IPS DF 19.7 (cell line): ENCODE results near the gene ZNF652.
"Not testable (repeated sequence)": the region's sequence is repeated elsewhere in the genome, so short reads cannot be mapped to it uniquely, and the experiment has no call there.

ENCODE experiments used
- DNase-seq: peaks from one replicate; pipeline ENCODE4 v3.0.0-alpha.2; 2013; ENCODE audit warnings: low read depth, low spot score

Gene ZNF652

DNA sequence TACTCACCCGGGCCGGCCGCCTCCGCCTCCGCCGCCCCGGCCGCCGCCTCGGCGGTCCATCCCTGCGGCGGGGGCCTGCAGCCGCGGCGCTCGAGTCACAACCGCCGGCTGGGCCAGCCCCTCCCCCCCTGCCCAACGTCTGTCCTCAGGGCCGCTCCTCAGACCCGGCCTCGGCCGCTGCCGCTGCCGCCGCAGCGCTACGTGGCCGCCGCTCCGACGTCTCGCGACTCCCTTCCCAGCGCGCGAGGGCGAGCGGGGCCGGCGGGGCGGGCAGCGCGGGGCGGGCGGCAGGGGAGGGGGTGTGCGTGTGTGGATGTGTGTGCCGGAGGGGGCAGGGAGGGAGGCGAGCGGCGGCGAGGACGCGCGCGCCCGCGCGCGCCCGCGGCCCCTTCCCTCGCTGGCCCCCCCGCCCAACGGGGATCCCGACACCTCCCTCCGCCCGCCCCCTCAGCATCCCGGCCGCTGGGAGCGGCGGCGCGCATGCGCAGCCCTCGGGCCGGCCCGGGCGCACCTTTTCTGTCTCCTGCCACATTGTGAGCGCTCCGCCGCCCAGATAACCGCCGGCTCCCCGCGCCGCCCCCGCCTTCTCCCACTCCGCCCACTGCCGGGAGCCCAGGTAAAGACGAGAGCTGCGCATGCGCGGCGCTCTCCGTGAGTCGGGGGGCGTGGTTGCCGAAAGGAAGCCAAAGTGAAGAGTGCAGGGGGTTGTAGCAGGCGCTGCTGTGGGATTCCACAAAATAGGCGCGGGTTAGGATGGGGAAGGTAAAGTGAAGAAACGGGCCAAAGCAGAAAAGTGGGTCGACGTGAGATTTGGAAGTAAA is at the start of gene ZNF652:
TSS of gene ZNF652 (minus strand) at position 349 of the 821 bp plus-strand sequence. CDS start 44,525 bp downstream, outside the sequence.
- DNase-seq, result no peak

DNA sequence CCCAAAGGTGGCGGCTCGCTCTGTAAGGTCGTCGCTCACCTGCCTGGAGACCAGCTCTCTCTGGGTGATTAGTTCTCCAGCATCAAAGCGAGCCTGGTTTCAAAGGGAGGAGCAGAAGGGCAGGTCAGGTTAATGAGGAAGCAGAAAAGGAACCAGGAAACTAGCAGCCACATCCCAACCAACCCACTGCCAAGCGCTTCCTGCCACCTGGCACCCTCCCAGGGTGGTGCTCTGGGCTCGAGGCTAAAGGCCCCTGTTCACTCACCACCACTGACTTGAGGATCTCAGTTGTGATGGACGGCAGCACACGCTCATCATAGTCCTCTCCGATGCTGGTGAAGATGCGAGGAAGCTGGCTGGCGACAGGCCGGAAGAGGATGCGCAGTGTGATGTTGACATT is 47.0 kb upstream of the ZNF652 start:
- DNase-seq, result no peak

DNA sequence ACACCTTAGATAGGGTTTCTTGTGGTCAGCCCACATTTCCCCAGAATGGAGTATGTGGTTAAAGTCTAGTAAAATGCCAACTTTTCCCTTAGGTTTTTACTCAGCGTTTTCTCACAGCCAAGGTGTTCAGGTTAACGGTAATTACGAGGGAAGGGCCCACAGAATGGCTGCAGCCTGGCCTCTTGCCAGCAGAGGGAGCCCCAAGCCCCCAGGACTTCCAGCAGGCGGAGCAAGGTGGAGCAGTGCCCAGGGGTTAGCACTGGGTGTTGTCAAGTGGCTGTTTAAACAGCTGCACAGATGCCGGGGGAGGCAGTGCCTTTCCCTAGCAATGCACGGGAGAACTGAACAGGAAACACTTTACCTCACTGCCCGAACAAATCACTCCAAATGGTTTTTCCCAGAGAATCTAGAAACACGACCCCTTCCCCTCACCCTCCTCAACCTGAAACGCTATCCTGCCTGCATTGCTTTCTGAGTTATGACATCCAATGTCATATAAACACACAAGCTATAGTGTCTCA is 46.0 kb upstream of the ZNF652 start:
- DNase-seq, result peak; percentile 38

DNA sequence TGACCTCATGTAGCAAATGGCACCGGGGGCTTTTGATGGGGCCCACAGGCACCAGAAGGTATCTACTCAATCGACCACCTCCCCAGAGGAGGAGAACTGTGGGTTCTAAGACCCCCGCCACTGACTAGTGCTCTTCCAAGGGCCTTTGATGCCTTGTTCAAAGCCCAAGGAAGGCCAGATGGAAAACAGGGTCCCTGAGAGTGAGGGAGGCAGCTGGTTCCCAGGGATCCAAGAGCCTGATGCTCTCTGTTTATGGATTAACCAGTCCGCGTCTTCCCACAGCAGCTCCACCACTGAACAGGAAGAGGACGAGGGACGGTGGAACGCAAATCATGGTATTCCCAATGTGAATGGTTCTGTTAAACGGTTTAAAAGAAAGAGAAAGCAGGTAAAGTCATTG is 45.0 kb upstream of the ZNF652 start:
- DNase-seq, result no peak

DNA sequence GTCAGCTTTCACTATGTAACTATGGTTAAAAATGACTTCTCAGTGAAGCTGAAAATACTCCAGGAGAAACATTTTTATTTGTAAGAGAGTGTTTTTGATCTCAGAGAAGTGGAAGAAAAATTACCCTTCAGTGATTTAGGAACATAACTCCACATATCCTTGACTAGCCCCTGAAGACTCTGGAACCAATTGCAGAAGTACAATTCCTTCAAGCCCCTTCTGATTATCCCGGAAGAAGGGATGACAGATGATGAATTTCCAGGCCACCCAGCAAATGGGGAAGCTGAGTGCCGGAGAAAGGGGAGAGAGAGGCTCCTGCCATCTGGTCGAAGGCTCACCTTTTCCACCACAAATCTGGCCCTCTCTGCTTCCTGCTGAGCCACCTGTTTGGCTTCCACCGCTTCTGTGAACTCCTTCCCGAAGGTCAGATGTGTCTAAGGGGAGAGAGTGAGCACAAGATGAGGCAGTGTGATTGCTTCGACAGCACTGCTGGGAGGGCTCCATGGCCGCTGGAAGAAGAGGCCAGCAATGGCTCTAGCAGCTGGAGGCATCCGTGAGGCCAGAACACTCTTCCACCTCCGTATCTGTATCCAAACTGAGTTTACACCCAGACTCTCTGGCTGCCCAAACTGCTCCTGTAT is 44.5 kb upstream of the ZNF652 start:
- no peak for DNase-seq

DNA sequence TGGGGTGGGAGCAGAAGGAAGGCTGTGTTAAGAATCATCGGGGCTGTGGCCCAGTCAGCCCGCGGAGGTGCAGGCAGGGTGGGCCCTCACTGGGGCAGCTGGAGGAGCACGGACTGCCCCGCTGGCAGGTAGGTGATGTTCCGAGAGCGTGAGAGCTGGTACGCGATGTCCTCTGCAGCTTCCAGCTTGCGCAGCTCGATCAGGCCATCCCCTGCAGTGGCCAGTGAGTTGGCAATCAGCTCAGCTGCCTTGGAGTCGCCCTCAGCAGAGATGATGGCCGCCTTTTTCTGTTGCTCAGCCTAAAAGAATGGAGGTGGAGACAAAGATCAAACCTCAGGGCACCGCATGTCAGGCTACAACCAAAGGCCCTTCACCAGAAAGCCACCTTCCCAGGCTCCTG is 42.9 kb upstream of the ZNF652 start:
- no peak for DNase-seq

DNA sequence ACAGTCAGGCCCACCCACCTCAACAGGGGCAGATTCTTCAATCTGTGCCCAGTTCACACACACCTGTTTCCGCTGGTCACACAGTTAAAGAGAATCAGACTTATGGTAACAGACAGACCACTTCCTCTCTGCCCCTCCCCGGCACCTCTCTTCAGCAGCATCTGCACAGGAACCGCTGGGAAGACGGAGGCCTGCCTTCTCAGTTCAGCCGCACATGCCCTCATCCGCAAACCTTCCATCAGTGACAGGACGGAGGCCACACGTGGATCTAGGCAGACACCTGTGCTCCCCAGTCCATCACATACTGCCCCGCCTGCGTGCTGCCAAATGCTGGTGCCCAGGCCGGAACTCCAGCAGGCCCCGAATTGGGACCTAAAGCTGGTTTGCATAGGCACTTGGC is 42.3 kb upstream of the ZNF652 start:
- no peak for DNase-seq

DNA sequence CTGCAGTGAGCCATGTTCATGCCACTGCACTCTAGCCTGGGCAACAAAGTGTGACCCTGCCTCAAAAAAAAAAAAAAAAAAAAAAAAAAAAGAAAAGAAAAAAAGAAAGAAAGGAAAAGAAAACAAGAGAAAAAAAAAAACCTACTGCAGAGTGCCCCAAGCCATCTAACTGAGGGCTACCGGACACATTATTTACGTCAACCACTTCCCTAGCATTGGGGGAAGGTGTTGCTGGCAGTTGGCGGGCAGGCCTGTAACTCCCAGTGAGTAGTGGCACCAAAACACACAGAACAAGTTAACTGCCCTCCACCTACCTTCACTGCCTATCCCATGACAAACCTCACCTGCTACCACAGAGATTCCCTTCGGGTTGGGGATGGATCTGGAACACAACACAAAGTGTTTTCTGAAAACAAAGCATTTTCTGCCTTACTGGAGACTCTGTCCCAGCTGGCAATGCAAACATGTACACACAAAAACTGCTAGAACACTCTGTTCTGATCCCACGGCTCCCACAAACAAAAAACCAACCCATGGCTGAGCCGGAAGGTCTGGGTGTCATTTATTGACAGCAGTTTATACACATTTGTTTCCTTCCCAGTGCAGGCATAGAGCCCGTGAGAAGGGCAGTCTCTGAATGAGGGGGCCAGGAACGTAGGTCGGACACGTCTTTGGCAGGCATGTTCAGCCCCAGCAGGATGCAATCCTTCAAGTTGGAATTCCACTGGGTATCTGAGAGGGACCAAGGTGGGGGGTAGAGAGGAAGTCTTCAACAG is 41.7 kb upstream of the ZNF652 start:
- no peak for DNase-seq

DNA sequence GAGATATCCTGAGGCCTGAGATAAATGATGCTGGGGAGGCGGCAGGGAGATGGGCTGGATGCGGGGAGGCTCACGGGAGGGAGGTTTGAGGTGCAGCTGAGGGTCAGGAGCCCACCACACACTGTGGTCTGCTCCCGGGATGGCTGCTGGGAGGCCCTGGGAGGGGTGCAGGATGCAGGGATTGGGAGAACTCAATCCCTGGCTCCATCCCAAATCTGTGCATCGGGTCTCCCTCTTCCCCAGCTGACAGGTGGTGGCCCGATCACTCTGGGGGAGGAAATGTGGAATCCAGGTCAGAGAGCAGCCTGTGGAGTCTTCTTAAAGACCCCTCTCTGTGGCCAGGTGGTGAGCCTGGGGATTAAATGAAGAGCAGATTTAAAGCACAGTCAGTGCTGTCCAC is 40.7 kb upstream of the ZNF652 start:
- no peak for DNase-seq

DNA sequence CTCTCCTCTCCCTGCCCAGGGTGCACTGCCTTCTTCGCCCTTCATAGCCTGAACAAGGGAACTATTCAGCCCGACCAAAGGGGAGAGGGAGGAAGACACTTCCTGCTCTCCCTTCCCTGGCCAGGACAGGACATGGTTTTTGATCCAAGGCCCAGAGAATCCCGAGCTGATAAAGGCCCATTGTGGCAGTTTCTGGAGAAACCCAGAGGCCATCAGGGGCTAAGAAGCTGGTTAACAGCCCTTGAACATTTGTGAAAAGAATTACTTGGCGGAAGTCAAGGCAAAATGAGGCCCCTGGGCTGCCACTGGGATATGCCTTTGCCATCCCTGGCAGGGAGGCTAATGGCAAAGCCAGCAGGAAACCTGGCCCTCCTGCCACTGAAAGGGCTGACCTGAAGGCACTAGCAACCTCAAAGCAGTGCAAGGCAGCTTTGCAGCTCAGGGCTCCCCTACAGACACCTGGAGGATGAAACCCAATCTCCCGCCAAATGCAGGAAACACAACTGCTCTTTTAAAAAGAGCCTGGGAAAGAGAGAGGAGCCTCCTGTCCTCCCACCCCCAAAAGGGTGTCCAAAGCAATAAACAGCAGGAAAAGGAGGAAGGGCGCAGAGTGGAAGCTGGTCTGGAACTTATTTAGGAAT is 40.0 kb upstream of the ZNF652 start:
- DNase-seq, result no peak

DNA sequence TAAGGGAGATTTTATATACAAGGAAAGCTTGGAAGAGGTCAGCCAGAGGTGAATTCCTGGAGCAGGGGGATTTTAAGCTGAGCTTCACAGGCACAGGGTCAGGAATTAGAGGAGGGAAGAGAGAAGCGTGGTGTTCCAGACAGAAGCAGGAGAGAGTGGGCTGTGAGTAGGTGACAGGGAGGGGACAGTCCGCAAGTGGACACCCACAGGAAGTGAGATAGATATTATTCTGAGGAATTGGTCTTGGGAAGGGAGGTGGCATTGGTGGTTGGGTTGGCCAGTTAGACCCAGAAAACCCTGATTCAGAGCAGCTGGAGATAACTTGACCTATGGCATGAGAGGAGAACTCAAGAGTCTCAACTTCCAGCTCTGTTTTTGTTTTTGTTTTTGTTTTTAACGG is 37.9 kb upstream of the ZNF652 start:
- no peak for DNase-seq

DNA sequence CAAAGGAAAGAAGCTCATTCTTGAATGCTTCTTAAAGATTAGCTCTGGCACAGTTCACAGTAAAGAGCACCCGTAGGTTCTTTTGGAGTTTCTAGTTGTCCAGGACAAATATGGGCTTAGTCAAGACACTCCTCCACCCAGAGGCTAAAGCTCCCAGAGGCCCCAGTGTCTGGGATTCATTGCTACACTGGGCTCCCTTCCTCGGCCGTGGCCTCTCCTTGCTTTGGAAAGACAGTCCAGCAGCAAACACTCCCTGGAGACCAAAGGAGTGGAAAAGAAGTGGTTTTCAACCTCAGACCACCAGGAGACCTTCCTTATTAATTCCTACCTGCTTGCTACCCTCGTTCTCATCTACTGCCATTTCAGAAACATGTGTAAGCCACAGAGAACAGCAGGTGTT is 35.5 kb upstream of the ZNF652 start:
- no peak for DNase-seq

DNA sequence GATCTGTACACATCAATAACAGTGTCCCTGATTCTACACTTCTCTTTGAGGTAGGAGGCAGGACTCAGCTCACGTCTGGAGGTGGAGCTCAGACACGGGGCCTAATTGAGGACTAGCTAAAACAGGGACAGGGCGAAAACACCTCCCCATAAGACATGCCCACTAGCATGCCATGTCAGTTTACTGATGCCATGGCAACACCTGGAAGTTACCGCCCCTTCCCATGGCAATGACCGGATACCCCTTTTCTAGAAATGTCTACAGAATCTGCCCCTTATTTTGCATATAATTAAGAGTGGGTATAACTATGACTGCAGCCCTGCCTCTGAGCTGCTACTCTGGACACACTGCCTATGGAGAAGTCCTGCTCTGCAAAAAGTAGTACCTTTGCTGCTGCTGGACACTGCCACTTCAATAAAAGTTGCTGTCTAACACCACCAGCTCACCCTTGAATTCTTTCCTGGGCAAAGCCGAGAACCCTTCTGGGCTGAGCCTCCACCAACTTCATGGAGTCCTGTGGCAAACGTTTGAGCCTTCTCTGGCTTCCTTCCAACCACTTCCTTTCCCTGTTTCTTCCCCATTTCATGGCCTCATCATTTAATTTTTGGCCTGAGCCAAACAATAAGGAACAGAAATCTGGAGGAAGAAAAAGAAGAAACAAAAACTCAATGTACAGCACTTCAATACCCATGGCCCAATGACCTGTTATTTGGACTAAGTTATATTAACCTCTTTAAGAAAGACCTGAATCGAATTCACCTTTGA is 31.6 kb upstream of the ZNF652 start:
- DNase-seq, result no peak

DNA sequence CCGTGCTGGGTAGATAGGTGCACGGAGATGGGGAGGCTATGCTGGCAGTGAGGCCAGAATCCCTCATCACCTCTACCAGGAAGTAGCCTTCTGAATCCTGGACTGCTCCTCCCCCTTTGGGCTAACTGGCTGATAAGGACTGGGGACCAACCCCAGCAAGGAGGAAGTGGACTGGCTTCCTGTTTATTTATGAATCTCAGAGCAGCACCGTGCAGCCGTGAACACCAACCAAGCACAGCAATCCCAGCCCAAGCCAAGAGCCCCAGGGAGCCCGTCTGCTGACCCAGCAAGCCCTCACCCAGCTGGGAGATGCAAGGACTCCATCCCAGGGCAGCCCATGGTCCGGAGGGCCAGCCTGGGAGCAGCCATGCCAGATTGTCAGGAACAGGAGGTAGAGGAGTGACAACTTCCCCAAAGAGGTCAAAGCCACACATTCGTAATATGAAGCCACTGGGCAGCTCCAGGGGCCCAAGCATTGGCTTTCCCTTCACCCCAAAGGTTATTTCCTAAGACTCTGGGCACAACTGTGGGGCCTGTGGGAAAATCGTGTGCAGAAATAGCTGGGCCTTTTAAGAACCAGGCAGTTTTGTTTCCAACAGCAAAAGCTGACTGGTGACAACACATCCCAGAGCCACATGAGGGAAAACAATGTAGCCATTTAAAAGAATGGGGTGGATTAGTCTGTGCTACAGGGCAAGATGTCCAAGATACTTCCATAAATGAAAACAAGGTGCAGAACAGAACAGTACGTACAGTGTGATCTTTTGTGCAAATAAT is 28.7 kb upstream of the ZNF652 start:
- DNase-seq, result no peak

DNA sequence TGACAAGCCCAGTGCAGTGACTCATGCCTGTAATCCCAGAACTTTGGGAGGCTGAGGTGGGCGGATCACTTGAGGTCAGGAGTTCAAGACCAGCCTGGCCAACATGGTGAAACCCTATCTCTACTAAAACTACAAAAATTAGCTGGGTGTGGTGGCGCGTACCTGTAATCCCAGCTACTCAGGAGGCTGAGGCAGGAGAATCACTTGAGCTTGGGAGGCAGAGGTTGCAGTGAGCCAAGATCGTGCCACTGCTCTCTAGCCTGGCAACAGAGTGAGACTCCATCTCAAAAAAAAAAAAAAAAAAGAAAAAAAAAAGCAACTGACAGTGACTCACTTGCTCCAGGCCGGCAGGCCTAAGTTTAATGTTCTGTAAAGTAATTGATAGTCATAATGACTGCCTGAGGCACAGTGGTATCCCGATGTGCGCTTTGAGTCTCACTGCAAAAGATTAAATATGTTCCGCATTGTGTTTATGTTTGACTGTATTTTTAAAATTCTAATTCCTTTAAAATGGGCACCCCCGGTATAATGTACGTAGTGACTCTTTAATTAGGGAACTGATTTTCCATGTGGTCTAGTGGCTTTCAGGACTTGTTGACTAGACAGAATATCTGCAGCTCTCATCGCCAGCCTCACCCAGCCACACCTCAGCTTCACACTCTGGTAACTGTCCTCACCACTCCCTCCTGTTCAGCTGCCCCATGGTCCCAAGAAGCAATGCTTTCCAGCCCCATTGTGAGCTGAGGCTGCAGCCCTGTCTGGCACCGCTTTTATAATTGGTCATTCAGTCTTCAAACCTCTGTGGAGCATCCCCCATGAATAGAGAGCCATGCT is 27.7 kb upstream of the ZNF652 start:
- DNase-seq, result not testable (repeated sequence)

DNA sequence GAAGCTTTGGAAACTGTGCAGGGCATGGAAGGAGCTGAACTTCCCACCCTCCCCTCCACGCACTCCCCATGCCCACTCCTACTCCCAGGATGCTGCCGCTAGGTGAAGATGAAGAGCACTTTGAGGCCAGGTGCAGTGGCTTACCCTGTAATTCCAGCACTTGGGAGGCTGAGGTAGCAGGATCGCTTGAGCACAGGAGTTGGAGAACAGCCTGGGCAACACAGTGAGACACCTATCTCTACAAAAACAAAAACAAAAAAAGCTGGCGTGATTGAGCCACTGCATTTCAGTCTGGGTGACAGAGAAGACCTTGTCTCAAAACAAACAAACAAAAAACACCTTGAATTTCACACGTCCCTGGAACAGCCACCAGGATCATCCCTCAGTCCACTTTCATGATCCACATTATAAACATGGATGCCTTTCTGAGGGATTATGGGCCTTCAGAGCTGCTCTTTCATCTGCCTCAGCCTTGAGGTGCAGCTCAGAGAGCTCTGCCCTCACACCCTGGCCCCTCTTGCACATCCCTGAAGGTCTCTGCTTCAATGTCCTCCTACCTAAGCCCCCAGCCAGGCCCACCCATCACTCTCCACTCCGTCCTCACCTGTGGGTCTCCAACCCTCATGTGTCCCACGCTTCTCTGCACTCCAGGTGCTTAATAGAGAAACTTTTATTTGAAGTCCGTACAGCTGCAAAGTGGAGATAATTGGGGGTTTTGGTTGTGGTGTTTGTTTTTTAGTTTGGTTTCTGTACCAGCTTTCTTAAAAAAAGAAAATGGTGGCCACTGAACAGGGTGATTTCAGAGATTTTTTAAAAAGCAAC is 26.9 kb upstream of the ZNF652 start:
- no peak for DNase-seq

DNA sequence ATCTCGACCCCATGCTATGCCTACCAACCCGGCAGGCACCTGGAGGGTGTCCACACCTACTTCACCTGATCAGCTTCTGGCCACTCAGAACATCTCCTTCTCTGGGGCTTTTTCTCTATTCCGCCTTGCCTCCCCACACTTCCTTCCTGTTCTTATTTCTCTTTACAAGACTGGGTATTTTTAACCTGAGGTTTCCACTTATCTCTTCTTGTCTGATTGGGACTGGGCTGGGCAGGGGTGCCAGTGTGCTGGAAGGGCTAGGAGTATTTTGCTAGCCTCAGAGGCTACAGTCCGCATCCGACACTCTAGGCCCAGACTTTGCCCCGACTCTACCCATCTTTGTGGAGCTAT is 26.2 kb upstream of the ZNF652 start:
- no peak for DNase-seq

DNA sequence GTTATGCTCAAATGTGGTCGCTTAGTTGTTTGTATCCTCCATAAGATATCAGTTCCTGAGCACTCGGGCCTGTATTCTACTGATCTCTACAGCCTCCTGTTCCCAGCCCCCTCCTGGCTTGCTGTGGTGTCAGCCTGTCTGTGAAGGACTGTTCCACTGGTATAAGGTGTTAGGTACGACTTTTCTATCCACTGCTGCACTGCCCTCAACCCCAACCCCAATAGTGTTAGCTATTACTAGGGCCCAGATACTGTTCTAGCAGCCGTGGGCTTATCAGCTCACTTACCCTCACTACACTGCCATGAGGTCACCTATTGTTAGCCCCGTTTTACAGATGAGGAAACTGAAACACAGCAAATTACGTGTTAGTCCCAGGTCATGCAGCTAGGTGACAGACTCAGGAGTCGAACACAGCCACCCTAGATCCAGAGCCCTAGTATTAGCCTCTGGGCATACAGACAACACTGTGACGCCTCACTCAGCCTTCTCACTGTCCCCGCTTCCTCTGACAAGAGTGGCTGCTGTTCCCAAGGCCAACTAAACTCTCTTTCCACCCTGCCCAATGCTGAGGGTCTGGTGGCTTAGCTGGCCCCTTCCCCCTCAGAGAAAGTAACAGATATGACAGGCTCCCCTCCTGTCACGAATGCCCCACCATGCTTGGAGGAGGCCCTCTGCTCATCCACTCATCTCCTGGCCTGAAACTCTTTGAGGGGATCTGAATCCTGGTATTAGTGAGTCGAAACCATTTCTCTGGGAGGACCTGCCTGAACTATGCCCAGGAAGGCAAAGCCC is 25.6 kb upstream of the ZNF652 start:
- DNase-seq, result no peak
